HG02885 (cell line): ENCODE results near the gene SOD3.

Experiments used
- ATAC-seq: cut with Tn5 transposase; IDR thresholded peaks from one replicate; pipeline ENCODE4 v1.9.1; 2021; ENCODE audit warnings: mild to moderate bottlenecking; ENCODE audit not compliant: unreplicated experiment, poor library complexity

The SOD3 gene

GRCh38 chr4:24800325-24800895 lies 5.0 kb downstream of the SOD3 start:
- ATAC-seq: no peak

GRCh38 chr4:24801136-24801855 lies 5.9 kb downstream of the SOD3 start:
- no peak for ATAC-seq

GRCh38 chr4:24802648-24803047 lies 7.3 kb downstream of the SOD3 start:
- no peak for ATAC-seq

GRCh38 chr4:24805067-24805466 lies 9.7 kb downstream of the SOD3 start:
- no peak for ATAC-seq

GRCh38 chr4:24805566-24805965 lies 10.2 kb downstream of the SOD3 start:
- ATAC-seq: no peak

GRCh38 chr4:24806206-24806990 lies 11.0 kb downstream of the SOD3 start:
- no peak for ATAC-seq

GRCh38 chr4:24807611-24808010 lies 12.2 kb downstream of the SOD3 start:
- ATAC-seq: no peak

GRCh38 chr4:24808261-24808660 lies 12.9 kb downstream of the SOD3 start:
- no peak for ATAC-seq

- ATAC-seq: no peak
Observed at GRCh38 chr4:24808955-24809354, 13.6 kb downstream of the SOD3 start.

GRCh38 chr4:24809376-24809775 lies 14.0 kb downstream of the SOD3 start:
- ATAC-seq: peak; percentile 57

GRCh38 chr4:24809815-24810405 lies 14.5 kb downstream of the SOD3 start:
- ATAC-seq: no peak

GRCh38 chr4:24810871-24811631 lies 15.7 kb downstream of the SOD3 start:
- no peak for ATAC-seq

GRCh38 chr4:24813732-24814131 lies 18.4 kb downstream of the SOD3 start:
- ATAC-seq: no peak

- ATAC-seq: no peak
Observed at GRCh38 chr4:24816797-24817196, 21.4 kb downstream of the SOD3 start.

- ATAC-seq: no peak
Observed at GRCh38 chr4:24820541-24820940, 25.2 kb downstream of the SOD3 start.

GRCh38 chr4:24824720-24825119 lies 29.3 kb downstream of the SOD3 start:
- no peak for ATAC-seq

GRCh38 chr4:24831637-24832036 lies 36.3 kb downstream of the SOD3 start:
- peak; percentile 68 for ATAC-seq

- no peak for ATAC-seq
Observed at GRCh38 chr4:24835696-24836095, 40.3 kb downstream of the SOD3 start.

- peak; percentile 74 for ATAC-seq
Observed at GRCh38 chr4:24836661-24837242, 41.4 kb downstream of the SOD3 start.

- ATAC-seq: no peak
Observed at GRCh38 chr4:24837336-24837735, 42.0 kb downstream of the SOD3 start.
